ENCODE measurements around the gene KIRREL3.

DNA sequence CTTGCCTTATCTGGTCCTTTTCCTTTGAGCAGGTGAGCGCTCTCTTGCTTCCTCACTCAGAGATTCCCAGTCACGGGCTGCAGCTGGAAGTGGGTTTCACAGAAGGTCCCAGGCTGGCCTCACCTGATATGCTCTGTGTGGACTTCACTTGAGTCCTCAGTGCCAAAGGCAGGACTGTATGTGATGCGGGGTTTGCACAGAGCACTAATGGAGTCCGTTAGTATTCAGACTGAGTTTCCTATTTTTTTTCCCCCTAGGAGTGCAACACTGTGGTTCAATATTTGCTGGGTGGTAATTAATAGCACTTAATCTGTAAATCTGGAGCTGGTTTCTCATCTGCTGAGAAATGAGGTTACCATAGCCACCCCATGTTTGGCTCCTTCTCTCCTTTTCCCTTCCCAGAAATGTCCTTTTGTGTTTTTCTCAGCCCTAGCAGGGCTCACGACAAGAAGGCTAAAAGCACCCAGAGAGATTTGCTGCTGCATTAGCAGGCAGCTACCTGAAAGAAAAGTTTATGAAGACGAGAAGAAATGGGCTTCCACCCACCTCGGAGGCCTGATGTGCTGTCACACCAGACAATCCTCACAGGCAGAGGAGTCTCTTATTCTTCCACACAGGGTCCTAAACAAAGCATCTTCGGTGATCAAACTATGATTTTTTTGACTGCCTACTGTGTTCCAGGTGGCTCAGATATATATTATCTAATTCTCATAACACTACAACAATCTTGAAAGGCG lies 262.1 kb downstream of the KIRREL3 start:
- TF ChIP-seq, protein P1, sequence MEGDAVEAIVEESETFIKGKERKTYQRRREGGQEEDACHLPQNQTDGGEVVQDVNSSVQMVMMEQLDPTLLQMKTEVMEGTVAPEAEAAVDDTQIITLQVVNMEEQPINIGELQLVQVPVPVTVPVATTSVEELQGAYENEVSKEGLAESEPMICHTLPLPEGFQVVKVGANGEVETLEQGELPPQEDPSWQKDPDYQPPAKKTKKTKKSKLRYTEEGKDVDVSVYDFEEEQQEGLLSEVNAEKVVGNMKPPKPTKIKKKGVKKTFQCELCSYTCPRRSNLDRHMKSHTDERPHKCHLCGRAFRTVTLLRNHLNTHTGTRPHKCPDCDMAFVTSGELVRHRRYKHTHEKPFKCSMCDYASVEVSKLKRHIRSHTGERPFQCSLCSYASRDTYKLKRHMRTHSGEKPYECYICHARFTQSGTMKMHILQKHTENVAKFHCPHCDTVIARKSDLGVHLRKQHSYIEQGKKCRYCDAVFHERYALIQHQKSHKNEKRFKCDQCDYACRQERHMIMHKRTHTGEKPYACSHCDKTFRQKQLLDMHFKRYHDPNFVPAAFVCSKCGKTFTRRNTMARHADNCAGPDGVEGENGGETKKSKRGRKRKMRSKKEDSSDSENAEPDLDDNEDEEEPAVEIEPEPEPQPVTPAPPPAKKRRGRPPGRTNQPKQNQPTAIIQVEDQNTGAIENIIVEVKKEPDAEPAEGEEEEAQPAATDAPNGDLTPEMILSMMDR (IDR thresholded peaks at IDR 0.05): no peak
- TF ChIP-seq BHLHE40 (IDR thresholded peaks at IDR 0.05; ENCODE audit: low read depth, low read length): no peak
- no peak for TF ChIP-seq EP300 (IDR thresholded peaks at IDR 0.05)
- TF ChIP-seq POLR2A (IDR thresholded peaks at IDR 0.05; ENCODE audit: low read length): no peak
- no peak for TF ChIP-seq SMC3 (IDR thresholded peaks at IDR 0.05)
- TF ChIP-seq NFE2L2 (conservative IDR thresholded peaks at IDR 0.05; ENCODE audit: low read length): no peak
- no peak for TF ChIP-seq CBX8 (IDR thresholded peaks at IDR 0.05)
- TF ChIP-seq RFX5 (IDR thresholded peaks at IDR 0.05): no peak
- no peak for TF ChIP-seq KDM1A (IDR thresholded peaks at IDR 0.05; ENCODE audit: low read depth)
- TF ChIP-seq MAZ (IDR thresholded peaks at IDR 0.05; ENCODE audit: borderline replicate concordance, low read depth, low read length): no peak
- TF ChIP-seq, protein P2, sequence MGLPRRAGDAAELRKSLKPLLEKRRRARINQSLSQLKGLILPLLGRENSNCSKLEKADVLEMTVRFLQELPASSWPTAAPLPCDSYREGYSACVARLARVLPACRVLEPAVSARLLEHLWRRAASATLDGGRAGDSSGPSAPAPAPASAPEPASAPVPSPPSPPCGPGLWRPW (IDR thresholded peaks at IDR 0.05): no peak
- TF ChIP-seq, protein P3, sequence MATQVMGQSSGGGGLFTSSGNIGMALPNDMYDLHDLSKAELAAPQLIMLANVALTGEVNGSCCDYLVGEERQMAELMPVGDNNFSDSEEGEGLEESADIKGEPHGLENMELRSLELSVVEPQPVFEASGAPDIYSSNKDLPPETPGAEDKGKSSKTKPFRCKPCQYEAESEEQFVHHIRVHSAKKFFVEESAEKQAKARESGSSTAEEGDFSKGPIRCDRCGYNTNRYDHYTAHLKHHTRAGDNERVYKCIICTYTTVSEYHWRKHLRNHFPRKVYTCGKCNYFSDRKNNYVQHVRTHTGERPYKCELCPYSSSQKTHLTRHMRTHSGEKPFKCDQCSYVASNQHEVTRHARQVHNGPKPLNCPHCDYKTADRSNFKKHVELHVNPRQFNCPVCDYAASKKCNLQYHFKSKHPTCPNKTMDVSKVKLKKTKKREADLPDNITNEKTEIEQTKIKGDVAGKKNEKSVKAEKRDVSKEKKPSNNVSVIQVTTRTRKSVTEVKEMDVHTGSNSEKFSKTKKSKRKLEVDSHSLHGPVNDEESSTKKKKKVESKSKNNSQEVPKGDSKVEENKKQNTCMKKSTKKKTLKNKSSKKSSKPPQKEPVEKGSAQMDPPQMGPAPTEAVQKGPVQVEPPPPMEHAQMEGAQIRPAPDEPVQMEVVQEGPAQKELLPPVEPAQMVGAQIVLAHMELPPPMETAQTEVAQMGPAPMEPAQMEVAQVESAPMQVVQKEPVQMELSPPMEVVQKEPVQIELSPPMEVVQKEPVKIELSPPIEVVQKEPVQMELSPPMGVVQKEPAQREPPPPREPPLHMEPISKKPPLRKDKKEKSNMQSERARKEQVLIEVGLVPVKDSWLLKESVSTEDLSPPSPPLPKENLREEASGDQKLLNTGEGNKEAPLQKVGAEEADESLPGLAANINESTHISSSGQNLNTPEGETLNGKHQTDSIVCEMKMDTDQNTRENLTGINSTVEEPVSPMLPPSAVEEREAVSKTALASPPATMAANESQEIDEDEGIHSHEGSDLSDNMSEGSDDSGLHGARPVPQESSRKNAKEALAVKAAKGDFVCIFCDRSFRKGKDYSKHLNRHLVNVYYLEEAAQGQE (IDR thresholded peaks at IDR 0.05): no peak
- no peak for TF ChIP-seq HDAC2 (IDR thresholded peaks at IDR 0.05)

All from A549 (cell line).